SK-N-SH treated with all-trans-retinoic acid at 6 μM for 48 hours (cell line): ENCODE measurements around the gene GABBR2.

Experiments used
- ATAC-seq: fragments of 200-7000 bp; cut with Tn5 transposase; 3 replicates; pipeline ENCODE4 v1.9.1; 2020; ENCODE audit warnings: mild to moderate bottlenecking, moderate library complexity
- ARNTL ChIP-seq: fragments of 450-650 bp; formaldehyde crosslinking; IDR thresholded peaks from 2 replicates; pipeline ENCODE4 v1.5.0; 2020; ENCODE audit warnings: low read depth, mild to moderate bottlenecking, moderate library complexity, borderline replicate concordance
- CSDC2 ChIP-seq: fragments of 250-450 bp; sonication (Bioruptor Pico); IDR thresholded peaks from 2 replicates; pipeline ENCODE4 v1.5.0; 2020; ENCODE audit warnings: mild to moderate bottlenecking, moderate library complexity
- ESRRG ChIP-seq: fragments of 250-450 bp; sonication (Bioruptor Pico); IDR thresholded peaks from 2 replicates; pipeline ENCODE4 v1.6.1; 2021; ENCODE audit warnings: mild to moderate bottlenecking
- GLIS3 ChIP-seq: fragments of 250-450 bp; sonication (Bioruptor Pico); IDR thresholded peaks from 2 replicates; pipeline ENCODE4 v1.5.0; 2020; ENCODE audit warnings: mild to moderate bottlenecking, moderate library complexity
- ISL1 ChIP-seq: fragments of 250-450 bp; sonication (Bioruptor Pico); IDR thresholded peaks from 2 replicates; pipeline ENCODE4 v2.1.2; 2022; ENCODE audit warnings: mild to moderate bottlenecking, moderate library complexity
- OSR1 ChIP-seq: fragments of 250-450 bp; sonication (Bioruptor Pico); IDR thresholded peaks from 2 replicates; pipeline ENCODE4 v1.8.0; 2022; ENCODE audit warnings: moderate library complexity, mild to moderate bottlenecking, inconsistent platforms
- RARB ChIP-seq: fragments of 250-450 bp; sonication (Bioruptor Pico); IDR thresholded peaks from 2 replicates; pipeline ENCODE4 v1.8.0; 2021; ENCODE audit warnings: mild to moderate bottlenecking, moderate library complexity
- SNAI2 ChIP-seq: fragments of 250-450 bp; sonication (Bioruptor Pico); IDR thresholded peaks from 2 replicates; pipeline ENCODE4 v1.5.0; 2020; ENCODE audit warnings: mild to moderate bottlenecking, moderate library complexity
- TCF4 ChIP-seq: fragments of 250-450 bp; sonication (Bioruptor Pico); IDR thresholded peaks from 2 replicates; pipeline ENCODE4 v1.8.0; 2021; ENCODE audit warnings: mild to moderate bottlenecking, moderate library complexity, borderline replicate concordance
- ZC3H10 ChIP-seq: fragments of 250-450 bp; sonication (Bioruptor Pico); IDR thresholded peaks from 2 replicates; pipeline ENCODE4 v1.5.1; 2021; ENCODE audit warnings: mild to moderate bottlenecking, moderate library complexity
- ZFP3 ChIP-seq: fragments of 250-450 bp; sonication (Bioruptor Pico); IDR thresholded peaks from 2 replicates; pipeline ENCODE4 v1.5.0; 2020; ENCODE audit warnings: mild to moderate bottlenecking, moderate library complexity
- ZFP30 ChIP-seq: fragments of 450-650 bp; formaldehyde crosslinking; IDR thresholded peaks from 2 replicates; pipeline ENCODE4 v1.5.0; 2022; ENCODE audit warnings: mild to moderate bottlenecking, moderate library complexity
- ZNF565 ChIP-seq: fragments of 450-650 bp; formaldehyde crosslinking; conservative IDR thresholded peaks from 2 replicates; pipeline ENCODE4 v1.5.0; 2020; ENCODE audit warnings: low read depth, mild to moderate bottlenecking, moderate library complexity
- ZNF70 ChIP-seq: fragments of 450-650 bp; formaldehyde crosslinking; IDR thresholded peaks from 2 replicates; pipeline ENCODE4 v1.5.0; 2020; ENCODE audit warnings: mild to moderate bottlenecking, moderate library complexity
- ZNF8 ChIP-seq: fragments of 450-650 bp; formaldehyde crosslinking; IDR thresholded peaks from 2 replicates; pipeline ENCODE4 v1.5.0; 2020; ENCODE audit warnings: mild to moderate bottlenecking, moderate library complexity
- TF ChIP-seq, protein P1 (sequence below): fragments of 250-450 bp; sonication (Bioruptor Pico); IDR thresholded peaks from 2 replicates; pipeline ENCODE4 v1.5.0; 2020; ENCODE audit warnings: mild to moderate bottlenecking, moderate library complexity
- TF ChIP-seq, protein P2 (sequence below): fragments of 250-450 bp; sonication (Bioruptor Pico); IDR thresholded peaks from 2 replicates; pipeline ENCODE4 v1.8.0; 2020; ENCODE audit warnings: mild to moderate bottlenecking, moderate library complexity, borderline replicate concordance
- TF ChIP-seq, protein P3 (sequence below): fragments of 250-450 bp; sonication (Bioruptor Pico); IDR thresholded peaks from 2 replicates; pipeline ENCODE4 v1.5.1; 2021; ENCODE audit warnings: mild to moderate bottlenecking, moderate library complexity
- TF ChIP-seq, protein P4 (sequence below): fragments of 250-450 bp; sonication (Bioruptor Pico); IDR thresholded peaks from 2 replicates; pipeline ENCODE4 v1.5.1; 2020; ENCODE audit warnings: low read depth, mild to moderate bottlenecking, moderate library complexity
- TF ChIP-seq, protein P5 (sequence below): fragments of 250-450 bp; sonication (Bioruptor Pico); IDR thresholded peaks from 2 replicates; pipeline ENCODE4 v1.8.0; 2021; ENCODE audit warnings: low read depth, mild to moderate bottlenecking, moderate library complexity, borderline replicate concordance

GABBR2 gene

DNA sequence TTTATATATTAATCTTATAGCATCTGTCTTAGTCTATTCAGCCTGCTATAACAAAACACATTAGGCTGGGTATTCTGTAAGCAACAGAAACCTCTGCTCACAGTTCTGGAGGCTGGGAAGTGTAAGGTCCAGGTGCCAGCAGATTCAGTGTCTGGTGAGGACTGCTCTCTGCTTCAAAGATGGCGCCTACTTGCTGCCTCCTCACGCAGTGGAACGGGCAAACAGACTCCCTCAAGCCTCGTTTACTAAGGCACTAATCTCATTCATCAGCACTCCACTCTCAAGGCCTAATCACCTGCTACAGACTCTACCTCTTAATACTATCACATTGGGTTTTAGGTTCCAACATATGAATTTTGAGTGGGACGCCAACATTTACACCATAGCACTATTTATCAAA, 448.1 kb downstream of the GABBR2 start (continued):
- TF ChIP-seq, protein P1, sequence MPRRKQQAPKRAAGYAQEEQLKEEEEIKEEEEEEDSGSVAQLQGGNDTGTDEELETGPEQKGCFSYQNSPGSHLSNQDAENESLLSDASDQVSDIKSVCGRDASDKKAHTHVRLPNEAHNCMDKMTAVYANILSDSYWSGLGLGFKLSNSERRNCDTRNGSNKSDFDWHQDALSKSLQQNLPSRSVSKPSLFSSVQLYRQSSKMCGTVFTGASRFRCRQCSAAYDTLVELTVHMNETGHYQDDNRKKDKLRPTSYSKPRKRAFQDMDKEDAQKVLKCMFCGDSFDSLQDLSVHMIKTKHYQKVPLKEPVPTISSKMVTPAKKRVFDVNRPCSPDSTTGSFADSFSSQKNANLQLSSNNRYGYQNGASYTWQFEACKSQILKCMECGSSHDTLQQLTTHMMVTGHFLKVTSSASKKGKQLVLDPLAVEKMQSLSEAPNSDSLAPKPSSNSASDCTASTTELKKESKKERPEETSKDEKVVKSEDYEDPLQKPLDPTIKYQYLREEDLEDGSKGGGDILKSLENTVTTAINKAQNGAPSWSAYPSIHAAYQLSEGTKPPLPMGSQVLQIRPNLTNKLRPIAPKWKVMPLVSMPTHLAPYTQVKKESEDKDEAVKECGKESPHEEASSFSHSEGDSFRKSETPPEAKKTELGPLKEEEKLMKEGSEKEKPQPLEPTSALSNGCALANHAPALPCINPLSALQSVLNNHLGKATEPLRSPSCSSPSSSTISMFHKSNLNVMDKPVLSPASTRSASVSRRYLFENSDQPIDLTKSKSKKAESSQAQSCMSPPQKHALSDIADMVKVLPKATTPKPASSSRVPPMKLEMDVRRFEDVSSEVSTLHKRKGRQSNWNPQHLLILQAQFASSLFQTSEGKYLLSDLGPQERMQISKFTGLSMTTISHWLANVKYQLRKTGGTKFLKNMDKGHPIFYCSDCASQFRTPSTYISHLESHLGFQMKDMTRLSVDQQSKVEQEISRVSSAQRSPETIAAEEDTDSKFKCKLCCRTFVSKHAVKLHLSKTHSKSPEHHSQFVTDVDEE (CRISPR knock-in tag): no peak
- TF ChIP-seq SNAI2 (CRISPR knock-in tag) (no peak), ZNF70 (CRISPR knock-in tag) (no peak), ISL1 (CRISPR knock-in tag) (no peak)

DNA sequence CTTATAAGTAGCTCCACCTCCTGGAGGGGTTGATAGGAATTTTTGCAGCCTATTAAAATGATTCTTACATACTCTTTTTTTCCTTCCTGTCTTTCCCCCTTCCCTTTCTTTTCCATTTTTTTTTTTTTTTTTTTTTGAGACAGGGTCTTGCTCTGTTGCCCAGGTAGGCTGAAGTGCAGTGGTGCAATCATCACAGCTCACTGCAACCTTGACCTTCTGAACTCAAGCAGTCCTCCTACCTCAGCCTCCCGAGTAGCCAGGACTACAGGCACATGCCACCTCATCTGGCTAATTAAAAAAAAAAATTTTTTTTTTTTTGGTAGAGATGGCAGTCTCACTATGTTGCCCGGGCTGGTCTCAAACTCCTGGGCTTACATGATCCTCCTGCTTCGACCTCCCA, 448.9 kb downstream of the GABBR2 start:
- TF ChIP-seq, protein P2, sequence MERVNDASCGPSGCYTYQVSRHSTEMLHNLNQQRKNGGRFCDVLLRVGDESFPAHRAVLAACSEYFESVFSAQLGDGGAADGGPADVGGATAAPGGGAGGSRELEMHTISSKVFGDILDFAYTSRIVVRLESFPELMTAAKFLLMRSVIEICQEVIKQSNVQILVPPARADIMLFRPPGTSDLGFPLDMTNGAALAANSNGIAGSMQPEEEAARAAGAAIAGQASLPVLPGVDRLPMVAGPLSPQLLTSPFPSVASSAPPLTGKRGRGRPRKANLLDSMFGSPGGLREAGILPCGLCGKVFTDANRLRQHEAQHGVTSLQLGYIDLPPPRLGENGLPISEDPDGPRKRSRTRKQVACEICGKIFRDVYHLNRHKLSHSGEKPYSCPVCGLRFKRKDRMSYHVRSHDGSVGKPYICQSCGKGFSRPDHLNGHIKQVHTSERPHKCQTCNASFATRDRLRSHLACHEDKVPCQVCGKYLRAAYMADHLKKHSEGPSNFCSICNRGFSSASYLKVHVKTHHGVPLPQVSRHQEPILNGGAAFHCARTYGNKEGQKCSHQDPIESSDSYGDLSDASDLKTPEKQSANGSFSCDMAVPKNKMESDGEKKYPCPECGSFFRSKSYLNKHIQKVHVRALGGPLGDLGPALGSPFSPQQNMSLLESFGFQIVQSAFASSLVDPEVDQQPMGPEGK (CRISPR knock-in tag): no peak
- no peak for TF ChIP-seq CSDC2 (CRISPR knock-in tag)
- no peak for TF ChIP-seq RARB (CRISPR knock-in tag)
- no peak for TF ChIP-seq GLIS3 (CRISPR knock-in tag)
- TF ChIP-seq ZFP30 (CRISPR knock-in tag): no peak
- ATAC-seq: no peak

DNA sequence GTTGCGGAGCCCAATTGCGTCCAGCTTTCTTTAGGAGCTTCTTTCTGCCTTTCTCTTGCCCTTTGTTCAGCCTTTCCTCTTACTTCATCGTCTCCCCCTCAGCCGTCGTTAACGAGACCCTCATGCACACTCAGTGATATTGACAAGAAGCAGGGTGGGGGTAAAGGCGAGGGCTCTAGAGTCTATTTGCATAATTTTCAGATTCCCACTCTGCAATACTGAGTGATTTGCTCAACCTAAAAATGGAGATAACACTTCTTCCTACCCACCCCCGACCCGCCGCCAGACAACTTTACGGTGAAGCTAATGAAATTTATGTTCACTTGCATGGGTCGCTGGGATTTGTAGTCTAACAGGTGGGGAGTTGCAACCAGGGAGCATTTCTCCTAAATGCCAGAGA, 452.0 kb downstream of the GABBR2 start:
- no peak for TF ChIP-seq OSR1
- no peak for TF ChIP-seq ZNF8 (CRISPR knock-in tag)
- TF ChIP-seq ZNF565 (CRISPR knock-in tag): no peak
- no peak for TF ChIP-seq ARNTL (CRISPR knock-in tag)
- no peak for TF ChIP-seq TCF4 (CRISPR knock-in tag)
- TF ChIP-seq, protein P3, sequence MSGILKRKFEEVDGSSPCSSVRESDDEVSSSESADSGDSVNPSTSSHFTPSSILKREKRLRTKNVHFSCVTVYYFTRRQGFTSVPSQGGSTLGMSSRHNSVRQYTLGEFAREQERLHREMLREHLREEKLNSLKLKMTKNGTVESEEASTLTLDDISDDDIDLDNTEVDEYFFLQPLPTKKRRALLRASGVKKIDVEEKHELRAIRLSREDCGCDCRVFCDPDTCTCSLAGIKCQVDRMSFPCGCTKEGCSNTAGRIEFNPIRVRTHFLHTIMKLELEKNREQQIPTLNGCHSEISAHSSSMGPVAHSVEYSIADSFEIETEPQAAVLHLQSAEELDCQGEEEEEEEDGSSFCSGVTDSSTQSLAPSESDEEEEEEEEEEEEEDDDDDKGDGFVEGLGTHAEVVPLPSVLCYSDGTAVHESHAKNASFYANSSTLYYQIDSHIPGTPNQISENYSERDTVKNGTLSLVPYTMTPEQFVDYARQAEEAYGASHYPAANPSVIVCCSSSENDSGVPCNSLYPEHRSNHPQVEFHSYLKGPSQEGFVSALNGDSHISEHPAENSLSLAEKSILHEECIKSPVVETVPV: no peak
- TF ChIP-seq ZC3H10 (CRISPR knock-in tag): no peak
- TF ChIP-seq GLIS3 (CRISPR knock-in tag): no peak
- TF ChIP-seq, protein P4, sequence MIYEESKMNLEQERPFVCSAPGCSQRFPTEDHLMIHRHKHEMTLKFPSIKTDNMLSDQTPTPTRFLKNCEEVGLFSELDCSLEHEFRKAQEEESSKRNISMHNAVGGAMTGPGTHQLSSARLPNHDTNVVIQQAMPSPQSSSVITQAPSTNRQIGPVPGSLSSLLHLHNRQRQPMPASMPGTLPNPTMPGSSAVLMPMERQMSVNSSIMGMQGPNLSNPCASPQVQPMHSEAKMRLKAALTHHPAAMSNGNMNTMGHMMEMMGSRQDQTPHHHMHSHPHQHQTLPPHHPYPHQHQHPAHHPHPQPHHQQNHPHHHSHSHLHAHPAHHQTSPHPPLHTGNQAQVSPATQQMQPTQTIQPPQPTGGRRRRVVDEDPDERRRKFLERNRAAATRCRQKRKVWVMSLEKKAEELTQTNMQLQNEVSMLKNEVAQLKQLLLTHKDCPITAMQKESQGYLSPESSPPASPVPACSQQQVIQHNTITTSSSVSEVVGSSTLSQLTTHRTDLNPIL (CRISPR knock-in tag): no peak
- no peak for TF ChIP-seq CSDC2 (CRISPR knock-in tag)
- TF ChIP-seq ESRRG: no peak
- TF ChIP-seq, protein P5, sequence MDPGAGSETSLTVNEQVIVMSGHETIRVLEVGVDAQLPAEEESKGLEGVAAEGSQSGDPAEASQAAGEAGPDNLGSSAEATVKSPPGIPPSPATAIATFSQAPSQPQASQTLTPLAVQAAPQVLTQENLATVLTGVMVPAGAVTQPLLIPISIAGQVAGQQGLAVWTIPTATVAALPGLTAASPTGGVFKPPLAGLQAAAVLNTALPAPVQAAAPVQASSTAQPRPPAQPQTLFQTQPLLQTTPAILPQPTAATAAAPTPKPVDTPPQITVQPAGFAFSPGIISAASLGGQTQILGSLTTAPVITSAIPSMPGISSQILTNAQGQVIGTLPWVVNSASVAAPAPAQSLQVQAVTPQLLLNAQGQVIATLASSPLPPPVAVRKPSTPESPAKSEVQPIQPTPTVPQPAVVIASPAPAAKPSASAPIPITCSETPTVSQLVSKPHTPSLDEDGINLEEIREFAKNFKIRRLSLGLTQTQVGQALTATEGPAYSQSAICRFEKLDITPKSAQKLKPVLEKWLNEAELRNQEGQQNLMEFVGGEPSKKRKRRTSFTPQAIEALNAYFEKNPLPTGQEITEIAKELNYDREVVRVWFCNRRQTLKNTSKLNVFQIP (CRISPR knock-in tag): no peak
- TF ChIP-seq ZFP3 (CRISPR knock-in tag): no peak
- no peak for TF ChIP-seq ZFP30 (CRISPR knock-in tag)
- 0 out of 3 replicates have a peak, but pooled peaks have one; percentile 5 for ATAC-seq

DNA sequence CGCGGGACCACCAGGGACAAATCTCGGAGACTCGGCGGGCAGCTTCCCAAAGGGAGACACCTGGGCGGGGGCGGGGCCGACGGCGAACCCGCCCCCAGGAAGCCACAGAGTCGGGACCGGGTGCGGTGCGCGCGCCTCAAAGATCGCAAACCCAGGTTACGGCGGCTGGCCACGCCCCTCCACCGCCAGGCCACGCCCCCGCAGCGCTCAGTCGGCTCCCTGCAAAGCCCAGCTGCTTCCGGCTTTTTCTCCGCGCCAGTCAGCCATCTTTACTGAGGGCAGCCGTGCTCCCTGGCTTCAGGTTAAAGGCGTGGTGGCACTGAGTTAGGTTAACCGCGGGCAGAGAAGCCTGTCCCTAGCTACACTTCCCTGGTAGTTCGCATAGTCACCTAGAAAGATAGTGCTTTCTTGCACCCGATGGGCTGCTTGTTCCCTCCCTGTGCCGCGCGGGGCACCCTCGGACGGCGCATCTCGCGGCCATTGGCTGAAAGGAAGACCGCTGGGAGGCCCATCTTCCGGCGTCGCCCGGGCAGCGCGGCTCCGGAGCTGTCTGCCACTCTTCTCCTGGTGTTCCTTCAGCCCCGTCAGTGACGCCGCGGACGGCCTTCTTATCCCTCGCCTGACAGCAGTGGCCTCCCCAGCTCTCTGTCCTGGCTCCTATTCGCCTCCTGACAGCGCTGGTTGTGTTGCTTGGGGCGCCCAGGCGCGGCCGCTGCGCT, 453.0 kb downstream of the GABBR2 start, which contains the start of gene TBC1D2:
Gene TBC1D2 (minus strand): TSS at position 72 of the 719 bp plus-strand sequence. CDS start 108 bp downstream, outside the sequence.
- peak; percentile 92 for ATAC-seq
- no peak for TF ChIP-seq ZC3H10 (CRISPR knock-in tag)
- TF ChIP-seq ZFP3 (CRISPR knock-in tag): peak; percentile 72; the same call in 1 of the 2 replicates
- no peak for TF ChIP-seq ARNTL (CRISPR knock-in tag)
- TF ChIP-seq CSDC2 (CRISPR knock-in tag): 0 out of 2 replicates have a peak, but pooled peaks have one; percentile 10
